ENCODE results near the gene ZNF740. TPM values are rescaled to one million over a fixed set of nuclear protein-coding genes. Genes with fewer than 3 reads are reported as not detected.

ZNF740 gene
- total RNA-seq, 1 experiment from 2014 or later = 35.8 TPM

DNA sequence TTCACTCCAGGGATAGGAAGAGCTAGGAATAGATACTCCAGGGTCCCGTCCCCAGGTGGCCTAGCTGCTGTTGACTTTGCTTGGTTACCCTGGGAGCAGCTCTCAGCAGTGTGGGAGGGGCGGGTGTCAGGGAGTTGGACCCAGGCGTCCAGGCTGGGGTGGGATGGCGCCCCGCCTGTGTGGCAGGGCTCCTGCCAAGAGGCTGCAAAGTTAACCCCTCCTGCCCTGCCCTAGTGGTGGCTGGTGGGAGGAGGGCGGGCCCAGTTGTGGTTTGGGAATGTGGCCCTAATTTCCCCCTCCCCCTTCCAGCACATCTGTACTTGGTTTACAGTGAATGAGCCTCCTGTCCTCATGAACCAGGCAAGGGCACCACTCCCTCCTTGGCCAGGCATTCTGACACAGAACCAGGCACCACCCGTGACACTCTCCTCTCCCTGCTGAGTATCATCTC lies 53.2 kb downstream of the ZNF740 start:
- H3K9me3 ChIP-seq = no peaks in the 10 kb centered on the region
- peaks cover 21% of the 10 kb centered on the region for H3K4me1 Mint-ChIP-seq (ENCODE audit: low read depth, unreplicated experiment)
- H3K27me3 ChIP-seq (replicated peaks; ENCODE audit: control insufficient read depth, insufficient read depth, low read length) = no peaks in the 10 kb centered on the region
- POLR2A ChIA-PET = no interaction called here
- no peaks in the 10 kb centered on the region for H3K9me3 Mint-ChIP-seq (ENCODE audit: unreplicated experiment)
- peaks cover 28% of the 10 kb centered on the region for H3K4me1 ChIP-seq
- no peak overlapping the region for H3K4me3 Mint-ChIP-seq (ENCODE audit: unreplicated experiment)
- intact Hi-C loops (cut with micrococcal nuclease; ENCODE audit: unreplicated experiment) = no loop called here
- TF ChIP-seq, protein P1, sequence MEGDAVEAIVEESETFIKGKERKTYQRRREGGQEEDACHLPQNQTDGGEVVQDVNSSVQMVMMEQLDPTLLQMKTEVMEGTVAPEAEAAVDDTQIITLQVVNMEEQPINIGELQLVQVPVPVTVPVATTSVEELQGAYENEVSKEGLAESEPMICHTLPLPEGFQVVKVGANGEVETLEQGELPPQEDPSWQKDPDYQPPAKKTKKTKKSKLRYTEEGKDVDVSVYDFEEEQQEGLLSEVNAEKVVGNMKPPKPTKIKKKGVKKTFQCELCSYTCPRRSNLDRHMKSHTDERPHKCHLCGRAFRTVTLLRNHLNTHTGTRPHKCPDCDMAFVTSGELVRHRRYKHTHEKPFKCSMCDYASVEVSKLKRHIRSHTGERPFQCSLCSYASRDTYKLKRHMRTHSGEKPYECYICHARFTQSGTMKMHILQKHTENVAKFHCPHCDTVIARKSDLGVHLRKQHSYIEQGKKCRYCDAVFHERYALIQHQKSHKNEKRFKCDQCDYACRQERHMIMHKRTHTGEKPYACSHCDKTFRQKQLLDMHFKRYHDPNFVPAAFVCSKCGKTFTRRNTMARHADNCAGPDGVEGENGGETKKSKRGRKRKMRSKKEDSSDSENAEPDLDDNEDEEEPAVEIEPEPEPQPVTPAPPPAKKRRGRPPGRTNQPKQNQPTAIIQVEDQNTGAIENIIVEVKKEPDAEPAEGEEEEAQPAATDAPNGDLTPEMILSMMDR (IDR thresholded peaks at IDR 0.05; ENCODE audit: insufficient read depth in 1 of 2, low read depth in 1 of 2, low read length in 1 of 2, severe bottlenecking in 1 of 2, unreplicated experiment in 1 of 2) = no peak
- CTCF ChIA-PET = no interaction called here
- BruUV-seq (replicated peaks) = no TSS peak
- no peaks in the 10 kb centered on the region for H3K27me3 Mint-ChIP-seq (ENCODE audit: insufficient read depth, unreplicated experiment)
- DNase-seq = no peak
- no peaks in the 10 kb centered on the region for H3K36me3 ChIP-seq (ENCODE audit: control insufficient read depth, insufficient read depth, low read length)
- no peak overlapping the region for H3K4me3 ChIP-seq (ENCODE audit: low read depth, low read length)
- H3K27ac Mint-ChIP-seq (ENCODE audit: unreplicated experiment) = no peak overlapping the region
- no peaks in the 10 kb centered on the region for H3K36me3 Mint-ChIP-seq (ENCODE audit: insufficient read depth, unreplicated experiment)

DNA sequence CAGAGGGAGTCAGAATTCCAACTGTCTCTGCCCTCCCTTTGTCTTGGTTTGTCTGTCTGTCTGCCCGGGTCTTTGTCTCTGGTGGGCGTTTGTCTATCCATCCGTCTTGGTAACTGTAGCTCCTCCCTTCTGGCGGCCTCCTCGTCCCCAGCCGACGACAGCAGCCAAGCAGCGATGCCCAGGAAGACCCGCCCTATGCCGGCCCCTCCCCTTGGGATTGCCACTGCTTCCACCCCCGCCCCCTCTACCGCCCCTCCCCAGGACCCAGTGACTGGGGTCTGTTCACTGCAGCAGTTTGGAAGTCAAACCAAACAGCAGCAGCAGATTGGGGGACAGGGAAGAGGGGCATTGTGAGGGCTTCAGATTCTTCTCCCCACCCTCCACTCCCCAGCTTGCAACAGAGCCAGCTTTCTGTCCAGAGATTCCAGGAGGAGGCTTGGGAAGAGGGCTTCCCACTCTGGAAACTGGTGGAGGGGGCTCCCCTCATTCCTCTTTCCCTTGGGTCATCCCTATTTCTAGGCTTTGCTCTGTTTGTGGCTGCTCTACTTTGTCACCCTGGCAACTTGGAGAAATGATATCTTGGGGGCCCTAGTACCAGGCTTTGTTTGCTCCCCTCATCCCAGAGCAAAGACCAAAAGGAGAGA lies 53.9 kb downstream of the ZNF740 start:
- H3K27ac Mint-ChIP-seq (ENCODE audit: unreplicated experiment) = no peak overlapping the region
- Histone ChIP-seq H3K4me1 (peaks cover 23% of the 10 kb centered on the region), H3K36me3 (ENCODE audit: control insufficient read depth, insufficient read depth, low read length) (no peaks in the 10 kb centered on the region), H3K27me3 (replicated peaks; ENCODE audit: control insufficient read depth, insufficient read depth, low read length) (no peaks in the 10 kb centered on the region), H3K4me3 (ENCODE audit: low read depth, low read length) (no peak overlapping the region), H3K9me3 (no peaks in the 10 kb centered on the region)
- H3K4me1 Mint-ChIP-seq (ENCODE audit: low read depth, unreplicated experiment) = peaks cover 18% of the 10 kb centered on the region
- H3K9me3 Mint-ChIP-seq (ENCODE audit: unreplicated experiment) = no peaks in the 10 kb centered on the region
- POLR2A ChIA-PET = interaction anchor here (0.6 kb wide), 2 partner anchors 26 to 267 kb away, joined by 3 read pairs; partner anchors contain the start of gene TARBP2
- no peaks in the 10 kb centered on the region for H3K36me3 Mint-ChIP-seq (ENCODE audit: insufficient read depth, unreplicated experiment)
- CTCF ChIA-PET = no interaction called here
- no peak for DNase-seq
- no peak overlapping the region for H3K4me3 Mint-ChIP-seq (ENCODE audit: unreplicated experiment)
- no TSS peak for BruUV-seq (replicated peaks)
- intact Hi-C loops (cut with micrococcal nuclease; ENCODE audit: unreplicated experiment) = no loop called here
- TF ChIP-seq, protein P1 (IDR thresholded peaks at IDR 0.05; ENCODE audit: insufficient read depth in 1 of 2, low read depth in 1 of 2, low read length in 1 of 2, severe bottlenecking in 1 of 2, unreplicated experiment in 1 of 2) = no peak
- H3K27me3 Mint-ChIP-seq (ENCODE audit: insufficient read depth, unreplicated experiment) = no peaks in the 10 kb centered on the region

DNA sequence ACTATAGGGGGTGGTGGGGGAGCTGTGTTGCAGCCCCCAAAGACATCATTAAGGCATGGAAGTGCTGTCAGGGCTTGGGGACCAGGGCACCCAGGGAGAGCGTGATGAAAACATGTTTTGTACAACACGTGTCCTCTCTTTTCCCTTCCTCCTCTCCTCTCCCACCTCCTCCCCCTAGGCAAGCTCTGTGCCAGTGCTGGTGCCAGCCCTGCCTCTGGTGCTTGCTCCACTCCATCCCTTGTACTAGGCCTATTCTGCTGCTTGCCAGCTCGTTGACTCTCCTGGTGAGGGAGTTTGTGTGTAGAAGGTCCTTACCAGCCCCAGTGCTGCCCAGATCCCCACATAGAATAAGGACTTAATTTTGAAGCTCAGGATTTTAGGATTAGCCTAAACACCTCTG lies 54.6 kb downstream of the ZNF740 start:
- peaks cover 14% of the 10 kb centered on the region for H3K4me1 Mint-ChIP-seq (ENCODE audit: low read depth, unreplicated experiment)
- ChIA-PET POLR2A (no interaction called here), CTCF (no interaction called here)
- no peak overlapping the region for H3K27ac Mint-ChIP-seq (ENCODE audit: unreplicated experiment)
- Histone ChIP-seq H3K4me3 (ENCODE audit: low read depth, low read length) (no peak overlapping the region), H3K27me3 (replicated peaks; ENCODE audit: control insufficient read depth, insufficient read depth, low read length) (no peaks in the 10 kb centered on the region), H3K9me3 (no peaks in the 10 kb centered on the region), H3K4me1 (peaks cover 16% of the 10 kb centered on the region), H3K36me3 (ENCODE audit: control insufficient read depth, insufficient read depth, low read length) (no peaks in the 10 kb centered on the region)
- no peaks in the 10 kb centered on the region for H3K36me3 Mint-ChIP-seq (ENCODE audit: insufficient read depth, unreplicated experiment)
- no peaks in the 10 kb centered on the region for H3K9me3 Mint-ChIP-seq (ENCODE audit: unreplicated experiment)
- intact Hi-C loops (cut with micrococcal nuclease; ENCODE audit: unreplicated experiment) = no loop called here
- no TSS peak for BruUV-seq (replicated peaks)
- no peak for DNase-seq
- no peak overlapping the region for H3K4me3 Mint-ChIP-seq (ENCODE audit: unreplicated experiment)
- TF ChIP-seq, protein P1 (IDR thresholded peaks at IDR 0.05; ENCODE audit: insufficient read depth in 1 of 2, low read depth in 1 of 2, low read length in 1 of 2, severe bottlenecking in 1 of 2, unreplicated experiment in 1 of 2) = no peak
- H3K27me3 Mint-ChIP-seq (ENCODE audit: insufficient read depth, unreplicated experiment) = no peaks in the 10 kb centered on the region
